ENCODE results near the gene KCNE4. TPM values are rescaled to one million over a fixed set of nuclear protein-coding genes. Genes with fewer than 3 reads are reported as not detected.

KCNE4 gene
- total RNA-seq, 1 donor from 2014 or later: 3.2 TPM

- no peak for TF ChIP-seq CTCF (conservative IDR thresholded peaks at IDR 0.05)
- Mint-ChIP-seq H3K27me3 (no peaks in the 10 kb centered on the region), H3K36me3 (no peaks in the 10 kb centered on the region), H3K9me3 (no peaks in the 10 kb centered on the region), H3K27ac (no peak overlapping the region), H3K4me3 (no peak overlapping the region), H3K4me1 (ENCODE audit: unreplicated experiment) (no peaks in the 10 kb centered on the region)
- no peak for DNase-seq (ENCODE audit: extremely low spot score, unreplicated experiment)
These were observed 17.5 kb downstream of the KCNE4 start for GRCh38 chr2:223069465-223069864.

- no peak for DNase-seq (ENCODE audit: extremely low spot score, unreplicated experiment)
- no peaks in the 10 kb centered on the region for H3K9me3 Mint-ChIP-seq
- no peak for TF ChIP-seq CTCF (conservative IDR thresholded peaks at IDR 0.05)
- H3K27ac Mint-ChIP-seq: no peak overlapping the region
- H3K27me3 Mint-ChIP-seq: no peaks in the 10 kb centered on the region
- H3K4me1 Mint-ChIP-seq (ENCODE audit: unreplicated experiment): no peaks in the 10 kb centered on the region
- H3K36me3 Mint-ChIP-seq: no peaks in the 10 kb centered on the region
- no peak overlapping the region for H3K4me3 Mint-ChIP-seq
These were observed 18.0 kb downstream of the KCNE4 start for GRCh38 chr2:223069988-223070387.

DNA sequence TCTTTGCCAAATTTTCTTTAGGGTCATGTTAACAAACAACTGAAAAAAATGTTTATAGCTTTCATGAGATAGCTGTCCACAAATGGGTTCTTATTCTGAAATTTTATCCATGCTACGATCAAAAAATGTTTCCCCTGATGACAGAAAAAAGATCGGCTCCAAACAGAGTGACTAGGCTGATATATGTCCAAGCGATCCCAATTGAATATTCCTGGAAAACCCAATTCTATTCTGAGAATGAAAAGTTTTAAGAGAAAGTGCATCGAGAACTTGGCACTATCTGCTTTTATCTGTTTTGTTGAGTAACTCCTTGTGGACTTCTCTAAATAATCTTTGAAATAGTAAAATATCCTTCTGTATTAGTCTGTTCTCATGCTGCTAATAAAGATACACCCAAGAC lies 19.1 kb downstream of the KCNE4 start:
- no peak overlapping the region for H3K27ac Mint-ChIP-seq
- TF ChIP-seq CTCF (conservative IDR thresholded peaks at IDR 0.05): no peak

GRCh38 chr2:223072826-223073225 lies 20.8 kb downstream of the KCNE4 start:
- no peak overlapping the region for H3K27ac Mint-ChIP-seq
- no peak overlapping the region for H3K4me3 Mint-ChIP-seq
- H3K36me3 Mint-ChIP-seq: no peaks in the 10 kb centered on the region
- peaks cover 9% of the 10 kb centered on the region for H3K9me3 Mint-ChIP-seq
- H3K4me1 Mint-ChIP-seq (ENCODE audit: unreplicated experiment): no peaks in the 10 kb centered on the region
- TF ChIP-seq CTCF (conservative IDR thresholded peaks at IDR 0.05): no peak
- no peak for DNase-seq (ENCODE audit: extremely low spot score, unreplicated experiment)
- H3K27me3 Mint-ChIP-seq: no peaks in the 10 kb centered on the region

More for the DNA sequence above, 19.1 kb downstream of the KCNE4 start:
- H3K4me3 Mint-ChIP-seq: no peak overlapping the region
- DNase-seq (ENCODE audit: extremely low spot score, unreplicated experiment): no peak
- H3K9me3 Mint-ChIP-seq: no peaks in the 10 kb centered on the region
- no peaks in the 10 kb centered on the region for H3K36me3 Mint-ChIP-seq
- no peaks in the 10 kb centered on the region for H3K4me1 Mint-ChIP-seq (ENCODE audit: unreplicated experiment)
- H3K27me3 Mint-ChIP-seq: no peaks in the 10 kb centered on the region

DNA sequence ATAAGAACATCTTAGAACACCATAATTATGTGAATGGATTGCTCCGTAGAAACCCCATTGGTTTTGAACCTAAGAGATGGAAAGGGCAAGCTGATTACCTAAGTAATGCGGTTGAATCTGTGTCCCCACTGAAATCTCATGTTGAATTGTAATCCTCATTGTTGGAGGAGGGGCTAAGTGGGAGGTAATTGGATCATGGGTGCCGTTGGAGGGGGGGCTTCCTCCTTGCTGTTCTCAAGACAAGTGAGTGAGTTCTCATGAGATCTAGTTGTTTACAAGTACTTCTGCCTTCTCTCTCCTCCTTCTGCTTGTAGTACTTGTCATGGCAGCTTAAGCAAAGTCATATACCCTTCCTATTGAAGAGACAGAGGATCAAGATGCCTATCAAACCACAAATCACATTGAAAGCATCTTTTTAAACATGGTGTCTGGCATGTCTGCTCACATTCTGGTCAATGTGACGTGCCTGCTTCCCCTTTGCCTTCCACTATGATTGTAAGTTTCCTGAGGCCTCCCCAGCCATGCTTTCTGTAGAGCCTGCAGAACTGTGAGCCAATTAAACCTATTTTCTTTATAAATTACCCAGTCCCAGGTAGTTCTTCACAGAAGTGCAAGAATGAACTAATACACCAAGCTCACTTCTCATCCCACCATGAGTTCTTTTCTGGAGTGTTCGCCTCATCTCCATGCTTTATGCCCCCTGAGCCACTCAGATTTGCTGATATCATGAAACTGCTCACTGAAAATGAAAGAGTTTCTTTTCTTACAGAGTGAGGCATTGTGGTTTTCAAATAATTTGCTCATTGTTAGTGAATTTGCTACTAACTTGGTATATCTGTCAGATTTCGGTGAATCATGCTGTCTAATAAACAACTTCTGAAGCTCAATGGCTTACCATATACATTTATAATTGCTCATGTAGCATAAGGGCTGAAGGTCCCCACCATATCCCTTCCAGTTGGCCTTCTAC lies 23.6 kb downstream of the KCNE4 start:
- DNase-seq (ENCODE audit: extremely low spot score, unreplicated experiment): no peak
- Mint-ChIP-seq H3K9me3 (peaks cover 9% of the 10 kb centered on the region), H3K27me3 (no peaks in the 10 kb centered on the region), H3K27ac (no peak overlapping the region), H3K4me3 (no peak overlapping the region), H3K36me3 (no peaks in the 10 kb centered on the region), H3K4me1 (ENCODE audit: unreplicated experiment) (no peaks in the 10 kb centered on the region)
- no peak for TF ChIP-seq CTCF (conservative IDR thresholded peaks at IDR 0.05)
